GM10266 (cell line): Measurements from ENCODE around the gene FANCE.

Experiments used
- DNase-seq: peaks from one replicate; pipeline ENCODE4 v3.0.0; 2012; ENCODE audit errors: extremely low spot score
- TF ChIP-seq, protein P1 (sequence below): IDR thresholded peaks from 2 replicates; pipeline ENCODE4 v1.5.1; 2012; ENCODE audit warnings: mild to moderate bottlenecking, low read depth; ENCODE audit not compliant: control insufficient read depth, insufficient read depth; ENCODE audit errors: missing control alignments

The FANCE gene

GRCh38 chr6:35481226-35481625 lies 29.1 kb downstream of the FANCE start:
- TF ChIP-seq, protein P1, sequence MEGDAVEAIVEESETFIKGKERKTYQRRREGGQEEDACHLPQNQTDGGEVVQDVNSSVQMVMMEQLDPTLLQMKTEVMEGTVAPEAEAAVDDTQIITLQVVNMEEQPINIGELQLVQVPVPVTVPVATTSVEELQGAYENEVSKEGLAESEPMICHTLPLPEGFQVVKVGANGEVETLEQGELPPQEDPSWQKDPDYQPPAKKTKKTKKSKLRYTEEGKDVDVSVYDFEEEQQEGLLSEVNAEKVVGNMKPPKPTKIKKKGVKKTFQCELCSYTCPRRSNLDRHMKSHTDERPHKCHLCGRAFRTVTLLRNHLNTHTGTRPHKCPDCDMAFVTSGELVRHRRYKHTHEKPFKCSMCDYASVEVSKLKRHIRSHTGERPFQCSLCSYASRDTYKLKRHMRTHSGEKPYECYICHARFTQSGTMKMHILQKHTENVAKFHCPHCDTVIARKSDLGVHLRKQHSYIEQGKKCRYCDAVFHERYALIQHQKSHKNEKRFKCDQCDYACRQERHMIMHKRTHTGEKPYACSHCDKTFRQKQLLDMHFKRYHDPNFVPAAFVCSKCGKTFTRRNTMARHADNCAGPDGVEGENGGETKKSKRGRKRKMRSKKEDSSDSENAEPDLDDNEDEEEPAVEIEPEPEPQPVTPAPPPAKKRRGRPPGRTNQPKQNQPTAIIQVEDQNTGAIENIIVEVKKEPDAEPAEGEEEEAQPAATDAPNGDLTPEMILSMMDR: no peak
- DNase-seq: no peak

DNA sequence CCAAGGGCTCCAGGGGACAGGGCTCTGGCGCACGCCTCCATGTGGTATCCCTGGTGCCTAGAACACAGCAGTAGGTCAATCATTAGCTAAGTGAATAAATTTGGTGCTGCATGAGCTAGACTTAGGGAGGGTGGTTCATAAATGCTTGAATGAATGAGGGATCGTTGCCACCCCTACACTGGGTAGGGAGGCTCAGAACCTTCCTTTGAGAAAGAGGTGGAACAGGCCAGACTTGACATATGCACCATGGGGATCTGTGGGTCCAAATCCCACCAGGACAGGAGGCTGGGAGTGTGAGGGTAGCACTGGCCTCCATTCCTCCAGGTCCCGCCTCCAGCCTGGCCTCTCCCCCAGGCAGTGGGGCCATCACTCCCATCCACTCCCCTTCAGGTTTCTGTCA lies 30.9 kb downstream of the FANCE start:
- no peak for DNase-seq

GRCh38 chr6:35483490-35483889 lies 31.4 kb downstream of the FANCE start:
- DNase-seq: no peak
- TF ChIP-seq, protein P1: no peak

More for the DNA sequence above, 30.9 kb downstream of the FANCE start:
- TF ChIP-seq, protein P1: no peak

DNA sequence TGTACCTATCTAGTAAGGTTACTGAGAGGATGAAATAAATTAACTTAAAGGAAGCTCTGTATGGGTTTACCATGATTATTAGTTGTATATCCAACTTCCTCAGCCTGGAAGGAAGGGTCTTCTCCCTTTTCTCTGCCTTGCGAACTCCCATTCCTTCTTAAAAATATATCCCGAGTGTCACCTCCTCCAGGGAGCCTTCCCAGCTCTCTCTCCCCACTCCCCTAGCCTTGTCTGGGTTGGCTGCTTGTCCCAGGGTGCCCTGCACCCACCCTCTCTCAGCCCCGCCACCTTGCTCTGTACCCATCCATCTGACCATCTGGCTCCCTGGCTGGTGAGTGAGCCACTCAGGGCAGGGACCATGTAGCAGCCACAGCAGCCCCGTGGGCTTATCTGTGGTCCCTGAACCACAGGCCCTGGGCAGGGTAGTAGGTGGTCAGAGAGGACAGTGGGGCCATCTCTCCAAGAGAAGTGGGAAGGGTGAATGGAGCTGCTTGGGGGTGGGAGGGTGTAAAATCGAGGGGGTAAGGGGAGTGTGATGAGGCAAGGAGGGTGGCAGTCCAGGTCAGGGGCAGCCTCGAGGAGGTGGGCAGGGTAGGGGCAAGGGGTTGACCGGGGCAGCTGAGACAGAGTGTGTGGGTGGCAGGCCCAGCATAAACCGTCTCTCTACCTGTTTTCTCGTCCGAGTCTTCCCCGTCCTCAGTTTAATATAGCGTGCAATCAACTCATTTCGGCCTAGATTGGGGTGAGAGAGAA lies 31.9 kb downstream of the FANCE start:
- DNase-seq: no peak

DNA sequence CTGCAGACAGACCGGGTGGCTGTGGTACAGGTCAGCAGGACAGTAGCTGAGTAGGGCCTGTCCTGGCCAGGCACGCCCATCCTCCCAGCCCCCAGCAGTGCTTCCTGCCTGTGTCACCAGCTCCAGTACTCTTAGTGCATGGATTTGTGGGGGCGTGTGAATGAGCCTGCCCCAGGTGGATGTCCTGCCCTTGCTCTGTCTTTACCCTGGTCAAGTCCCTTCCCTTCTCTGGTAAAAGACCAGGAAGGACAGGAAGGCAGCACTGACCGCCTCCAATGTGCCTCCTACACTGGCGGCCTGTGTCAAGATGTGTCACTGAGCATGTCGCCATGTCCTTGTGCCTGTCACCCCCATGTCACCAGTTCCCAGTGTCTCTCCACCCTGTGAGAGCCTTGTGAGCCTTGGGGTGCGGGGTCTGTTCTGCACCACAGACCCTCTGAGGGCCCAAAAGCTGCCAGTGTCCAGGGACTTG lies 32.8 kb downstream of the FANCE start:
- DNase-seq: no peak
- TF ChIP-seq, protein P1: no peak

More for the DNA sequence above, 31.9 kb downstream of the FANCE start:
- TF ChIP-seq, protein P1: no peak

GRCh38 chr6:35485402-35485877 lies 33.3 kb downstream of the FANCE start:
- no peak for DNase-seq
- TF ChIP-seq, protein P1: no peak
